ENCODE measurements around the gene PRR5.

PRR5 gene

DNA sequence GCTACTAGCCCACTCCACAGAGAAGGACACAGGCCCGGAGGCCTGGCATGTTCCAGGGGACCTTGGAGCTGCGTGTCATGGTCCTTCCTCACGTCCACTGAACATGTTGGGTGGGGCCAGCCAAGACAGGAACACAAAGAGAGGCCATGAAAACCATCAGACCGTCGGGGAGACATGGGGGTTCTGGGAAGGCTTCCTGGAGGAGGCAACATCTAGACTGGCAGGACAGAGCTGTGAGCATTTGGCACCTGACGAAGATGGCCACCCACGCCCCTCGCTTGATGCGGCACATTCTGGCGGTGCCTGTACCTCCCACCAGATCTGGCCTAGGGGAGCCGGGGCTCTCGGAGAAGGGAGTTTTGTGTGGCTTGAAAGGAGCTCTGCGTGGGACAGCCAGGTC lies 25.7 kb downstream of the PRR5 start:
- Histone ChIP-seq H3K27ac (no peak overlapping the region), H3K9me3 (no peaks in the 10 kb centered on the region), H3K36me3 (no peaks in the 10 kb centered on the region), H3K4me3 (ENCODE audit: low read depth in 1 of 2, low read length in 1 of 2) (no peak overlapping the region), H3K27me3 (no peaks in the 10 kb centered on the region), H3K4me1 (ENCODE audit: control insufficient read depth in 1 of 2, insufficient read depth in 1 of 2, low read depth in 1 of 2, low read length in 1 of 2) (peaks cover 31% of the 10 kb centered on the region in 2 experiments)
- TF ChIP-seq, protein P1, sequence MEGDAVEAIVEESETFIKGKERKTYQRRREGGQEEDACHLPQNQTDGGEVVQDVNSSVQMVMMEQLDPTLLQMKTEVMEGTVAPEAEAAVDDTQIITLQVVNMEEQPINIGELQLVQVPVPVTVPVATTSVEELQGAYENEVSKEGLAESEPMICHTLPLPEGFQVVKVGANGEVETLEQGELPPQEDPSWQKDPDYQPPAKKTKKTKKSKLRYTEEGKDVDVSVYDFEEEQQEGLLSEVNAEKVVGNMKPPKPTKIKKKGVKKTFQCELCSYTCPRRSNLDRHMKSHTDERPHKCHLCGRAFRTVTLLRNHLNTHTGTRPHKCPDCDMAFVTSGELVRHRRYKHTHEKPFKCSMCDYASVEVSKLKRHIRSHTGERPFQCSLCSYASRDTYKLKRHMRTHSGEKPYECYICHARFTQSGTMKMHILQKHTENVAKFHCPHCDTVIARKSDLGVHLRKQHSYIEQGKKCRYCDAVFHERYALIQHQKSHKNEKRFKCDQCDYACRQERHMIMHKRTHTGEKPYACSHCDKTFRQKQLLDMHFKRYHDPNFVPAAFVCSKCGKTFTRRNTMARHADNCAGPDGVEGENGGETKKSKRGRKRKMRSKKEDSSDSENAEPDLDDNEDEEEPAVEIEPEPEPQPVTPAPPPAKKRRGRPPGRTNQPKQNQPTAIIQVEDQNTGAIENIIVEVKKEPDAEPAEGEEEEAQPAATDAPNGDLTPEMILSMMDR (IDR thresholded peaks at IDR 0.05), result no peak

DNA sequence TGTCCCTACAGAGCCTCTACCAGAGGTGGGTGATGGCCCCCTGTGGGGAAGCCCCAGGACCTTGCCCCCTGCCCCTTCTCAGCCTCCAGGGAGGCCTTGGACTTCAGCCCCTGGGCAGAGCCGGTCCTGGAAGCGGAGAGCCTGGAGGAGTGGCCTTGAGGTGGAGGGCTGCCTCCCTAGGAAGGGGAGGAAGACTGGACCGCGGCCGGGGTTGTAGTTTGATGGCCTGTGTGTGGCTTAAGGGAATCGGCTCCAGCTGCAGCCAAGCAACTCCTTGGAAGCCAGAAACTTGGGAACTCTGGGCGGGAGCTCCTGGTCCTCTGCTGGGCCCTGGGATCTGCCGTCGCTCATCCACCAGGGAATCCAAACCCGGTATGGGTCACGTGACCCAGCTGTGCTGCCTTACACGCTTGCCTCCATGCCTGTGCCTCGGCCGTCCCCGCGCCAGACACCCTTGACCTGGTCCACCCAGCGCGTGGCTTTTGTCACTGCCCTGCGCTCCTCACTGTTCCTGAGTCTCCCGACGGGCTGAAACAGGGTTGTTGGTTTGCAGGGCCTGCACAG lies 26.8 kb downstream of the PRR5 start:
- H3K4me3 ChIP-seq (ENCODE audit: low read depth in 1 of 2, low read length in 1 of 2), result peak overlapping the region; percentile 16 to 31

DNA sequence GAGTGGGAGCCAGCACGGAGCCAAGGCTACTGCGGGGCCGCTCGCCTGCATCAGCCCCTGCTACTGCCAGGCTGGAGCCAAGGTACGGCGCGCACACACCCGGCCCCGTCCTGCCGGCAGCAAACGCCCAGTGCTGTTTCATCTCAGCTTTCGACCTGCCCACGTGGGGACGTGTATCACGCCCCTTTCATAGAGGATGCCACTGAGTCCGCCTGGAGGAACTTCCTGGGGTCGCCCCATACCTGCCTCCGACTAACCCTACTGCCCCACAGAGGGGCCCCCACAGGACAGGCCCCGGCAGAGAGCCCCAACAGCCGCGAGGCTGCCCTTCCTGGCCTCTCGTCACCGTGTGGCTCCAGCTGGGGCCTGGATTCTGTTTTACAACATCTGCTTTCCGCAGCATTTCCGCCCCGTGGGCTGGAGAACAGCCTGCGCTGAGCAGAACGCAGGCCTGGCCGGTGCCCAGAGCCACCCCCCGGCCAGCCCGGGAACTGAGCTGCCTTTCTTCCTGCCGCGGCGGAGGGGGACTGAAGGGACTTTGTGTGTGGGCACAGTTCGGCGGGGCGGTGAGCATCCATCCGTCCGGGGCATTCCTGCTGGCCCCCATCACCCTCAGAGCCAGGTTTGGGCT lies 27.5 kb downstream of the PRR5 start:
- H3K27me3 ChIP-seq, result no peaks in the 10 kb centered on the region
- no peaks in the 10 kb centered on the region for H3K9me3 ChIP-seq
- TF ChIP-seq, protein P1 (IDR thresholded peaks at IDR 0.05), result no peak
- peaks cover 31% of the 10 kb centered on the region in 2 experiments for H3K4me1 ChIP-seq (ENCODE audit: control insufficient read depth in 1 of 2, insufficient read depth in 1 of 2, low read depth in 1 of 2, low read length in 1 of 2)
- peak overlapping the region; percentile 16 to 31 for H3K4me3 ChIP-seq (ENCODE audit: low read depth in 1 of 2, low read length in 1 of 2)
- no peak overlapping the region for H3K27ac ChIP-seq
- no peaks in the 10 kb centered on the region for H3K36me3 ChIP-seq

More for the DNA sequence above, 26.8 kb downstream of the PRR5 start:
- TF ChIP-seq, protein P1 (IDR thresholded peaks at IDR 0.05), result no peak
- peaks cover 31% of the 10 kb centered on the region in 2 experiments for H3K4me1 ChIP-seq (ENCODE audit: control insufficient read depth in 1 of 2, insufficient read depth in 1 of 2, low read depth in 1 of 2, low read length in 1 of 2)
- H3K36me3 ChIP-seq, result no peaks in the 10 kb centered on the region
- H3K27me3 ChIP-seq, result no peaks in the 10 kb centered on the region
- no peak overlapping the region for H3K27ac ChIP-seq
- no peaks in the 10 kb centered on the region for H3K9me3 ChIP-seq

DNA sequence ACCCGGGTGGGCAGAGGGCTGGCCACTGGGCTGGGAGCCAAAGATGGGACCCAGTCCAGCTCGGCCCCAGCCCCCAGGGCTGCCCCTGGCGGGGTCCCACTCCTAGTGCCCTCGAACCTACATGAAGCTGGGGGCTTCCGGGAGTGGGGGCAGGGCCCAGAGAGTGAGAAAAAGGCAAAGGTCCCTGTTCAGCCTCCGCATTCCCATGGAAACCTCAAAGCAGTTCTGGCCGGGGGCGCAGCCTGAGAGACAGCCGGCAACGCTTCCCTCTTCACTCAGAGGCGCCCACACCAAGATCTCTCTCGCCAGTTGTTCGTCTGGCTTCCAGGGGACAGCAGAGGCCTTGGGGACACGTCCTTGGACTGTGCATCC lies 28.0 kb downstream of the PRR5 start:
- H3K4me3 ChIP-seq (ENCODE audit: low read depth in 1 of 2, low read length in 1 of 2), result peak overlapping the region in 1 of 2 experiments; percentile 31
- H3K27ac ChIP-seq, result no peak overlapping the region
- H3K9me3 ChIP-seq, result no peaks in the 10 kb centered on the region
- H3K27me3 ChIP-seq, result no peaks in the 10 kb centered on the region
- H3K4me1 ChIP-seq (ENCODE audit: control insufficient read depth in 1 of 2, insufficient read depth in 1 of 2, low read depth in 1 of 2, low read length in 1 of 2), result peaks cover 31% of the 10 kb centered on the region in 2 experiments
- H3K36me3 ChIP-seq, result no peaks in the 10 kb centered on the region
- TF ChIP-seq, protein P1 (IDR thresholded peaks at IDR 0.05), result no peak

DNA sequence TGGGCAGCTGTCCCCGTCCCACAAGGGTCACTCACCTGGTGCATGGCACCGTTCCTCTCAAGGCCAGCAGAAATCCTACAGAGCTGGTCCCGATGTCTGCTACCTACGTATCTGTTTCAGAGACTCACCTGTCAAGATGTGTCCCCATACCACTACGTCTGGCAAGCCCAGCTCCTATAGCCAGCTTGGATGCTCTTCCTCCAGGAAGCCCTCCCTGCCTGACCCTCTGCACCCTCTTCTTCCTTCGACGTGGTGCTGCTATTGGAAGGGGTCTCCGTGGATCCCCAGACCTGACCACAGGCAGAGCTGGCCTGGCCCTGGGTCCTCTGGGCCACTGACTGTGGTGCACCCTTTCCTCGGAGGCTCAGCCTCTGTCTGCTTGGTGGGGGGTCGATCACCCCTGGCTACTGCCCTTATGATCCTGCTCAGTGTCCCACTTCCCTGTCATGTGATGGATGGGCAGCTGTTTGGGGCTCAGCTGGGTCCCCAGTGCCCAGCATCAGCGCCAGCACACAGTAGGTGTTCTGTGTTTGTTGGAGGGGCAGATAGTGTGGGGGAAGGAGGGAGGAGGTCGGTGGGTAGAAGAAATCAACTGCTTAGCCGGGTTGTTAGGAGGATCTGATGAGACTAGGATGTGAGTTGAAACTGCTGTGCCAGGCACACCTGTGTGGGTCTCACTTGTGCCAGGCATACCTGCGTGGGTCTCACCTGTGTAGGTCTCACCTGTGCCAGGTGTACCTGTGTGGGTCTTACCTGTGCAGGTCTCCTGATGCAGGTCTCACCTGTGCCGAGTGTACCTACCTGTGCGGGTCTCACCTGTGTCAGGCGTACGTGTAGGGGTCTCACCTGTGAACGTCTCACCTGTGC lies 28.7 kb downstream of the PRR5 start:
- H3K36me3 ChIP-seq, result no peaks in the 10 kb centered on the region
- H3K27me3 ChIP-seq, result no peaks in the 10 kb centered on the region
- H3K4me1 ChIP-seq (ENCODE audit: control insufficient read depth in 1 of 2, insufficient read depth in 1 of 2, low read depth in 1 of 2, low read length in 1 of 2), result peaks cover 31% of the 10 kb centered on the region in 2 experiments
- no peak overlapping the region for H3K4me3 ChIP-seq (ENCODE audit: low read depth in 1 of 2, low read length in 1 of 2)
- TF ChIP-seq, protein P1 (IDR thresholded peaks at IDR 0.05), result no peak
- no peaks in the 10 kb centered on the region for H3K9me3 ChIP-seq
- no peak overlapping the region for H3K27ac ChIP-seq

Data from neutrophil (primary cell).